ENCODE data around the gene CHL1. TPM values are rescaled to one million over a fixed set of nuclear protein-coding genes. Genes with fewer than 3 reads are reported as not detected.

CHL1 gene
- total RNA-seq, 4 donors from 2014 or later = 1.6 to 61.1 (median 5.3) TPM

DNA sequence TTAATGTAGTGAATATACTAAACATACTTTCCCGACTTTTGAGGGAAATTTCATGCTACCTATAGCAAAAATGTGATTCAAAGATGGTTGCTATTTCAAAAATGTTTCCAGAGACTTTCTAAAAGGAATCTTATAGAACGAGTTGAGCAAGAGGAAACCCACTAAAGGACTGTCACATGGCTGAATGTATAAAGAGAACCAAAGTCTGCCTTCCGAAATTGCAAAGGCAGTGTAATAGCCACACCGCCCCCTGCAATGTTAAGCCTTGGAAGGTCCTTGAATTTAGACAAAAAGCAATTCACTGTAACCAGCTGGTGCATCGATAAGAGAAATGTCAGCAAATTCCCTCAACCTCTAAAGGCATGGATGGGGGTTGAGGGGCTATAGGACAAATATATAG is 142.8 kb downstream of the CHL1 start:
- no peaks in the 10 kb centered on the region for H3K36me3 ChIP-seq
- no peak overlapping the region for H3K4me3 ChIP-seq
- no peak overlapping the region for H3K27ac ChIP-seq
- no peaks in the 10 kb centered on the region for H3K4me1 ChIP-seq
- H3K27me3 ChIP-seq = no peaks in the 10 kb centered on the region
- no peak for TF ChIP-seq POLR2A (IDR thresholded peaks at IDR 0.05)
- TF ChIP-seq, protein P1, sequence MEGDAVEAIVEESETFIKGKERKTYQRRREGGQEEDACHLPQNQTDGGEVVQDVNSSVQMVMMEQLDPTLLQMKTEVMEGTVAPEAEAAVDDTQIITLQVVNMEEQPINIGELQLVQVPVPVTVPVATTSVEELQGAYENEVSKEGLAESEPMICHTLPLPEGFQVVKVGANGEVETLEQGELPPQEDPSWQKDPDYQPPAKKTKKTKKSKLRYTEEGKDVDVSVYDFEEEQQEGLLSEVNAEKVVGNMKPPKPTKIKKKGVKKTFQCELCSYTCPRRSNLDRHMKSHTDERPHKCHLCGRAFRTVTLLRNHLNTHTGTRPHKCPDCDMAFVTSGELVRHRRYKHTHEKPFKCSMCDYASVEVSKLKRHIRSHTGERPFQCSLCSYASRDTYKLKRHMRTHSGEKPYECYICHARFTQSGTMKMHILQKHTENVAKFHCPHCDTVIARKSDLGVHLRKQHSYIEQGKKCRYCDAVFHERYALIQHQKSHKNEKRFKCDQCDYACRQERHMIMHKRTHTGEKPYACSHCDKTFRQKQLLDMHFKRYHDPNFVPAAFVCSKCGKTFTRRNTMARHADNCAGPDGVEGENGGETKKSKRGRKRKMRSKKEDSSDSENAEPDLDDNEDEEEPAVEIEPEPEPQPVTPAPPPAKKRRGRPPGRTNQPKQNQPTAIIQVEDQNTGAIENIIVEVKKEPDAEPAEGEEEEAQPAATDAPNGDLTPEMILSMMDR (IDR thresholded peaks at IDR 0.05) = no peak
- no peaks in the 10 kb centered on the region for H3K9me3 ChIP-seq
- DNase-seq = no peak

DNA sequence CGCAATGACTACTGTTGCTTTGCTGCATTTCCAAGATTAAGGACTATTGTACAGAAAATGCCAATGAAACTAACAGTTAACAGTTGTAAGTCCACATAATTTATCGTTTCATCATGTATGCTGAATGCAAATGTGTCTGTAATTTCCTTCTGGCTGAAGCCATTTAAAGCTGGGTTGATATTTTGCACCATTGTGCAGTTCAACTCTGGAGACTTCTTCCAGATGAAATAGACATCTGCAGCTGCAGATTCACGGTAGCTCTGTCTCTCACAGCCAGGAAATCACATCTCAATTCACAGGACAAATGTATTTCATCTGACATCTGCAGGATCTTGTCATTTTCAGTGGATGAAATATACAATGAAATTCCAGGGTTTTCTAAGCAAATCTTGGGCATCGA is 145.4 kb downstream of the CHL1 start:
- no peak overlapping the region for H3K4me3 ChIP-seq
- H3K4me1 ChIP-seq = no peaks in the 10 kb centered on the region
- H3K9me3 ChIP-seq = no peaks in the 10 kb centered on the region
- TF ChIP-seq, protein P1 (IDR thresholded peaks at IDR 0.05) = no peak
- TF ChIP-seq POLR2A (IDR thresholded peaks at IDR 0.05) = no peak
- DNase-seq = no peak
- no peak overlapping the region for H3K27ac ChIP-seq
- H3K36me3 ChIP-seq = no peaks in the 10 kb centered on the region
- H3K27me3 ChIP-seq = no peaks in the 10 kb centered on the region

DNA sequence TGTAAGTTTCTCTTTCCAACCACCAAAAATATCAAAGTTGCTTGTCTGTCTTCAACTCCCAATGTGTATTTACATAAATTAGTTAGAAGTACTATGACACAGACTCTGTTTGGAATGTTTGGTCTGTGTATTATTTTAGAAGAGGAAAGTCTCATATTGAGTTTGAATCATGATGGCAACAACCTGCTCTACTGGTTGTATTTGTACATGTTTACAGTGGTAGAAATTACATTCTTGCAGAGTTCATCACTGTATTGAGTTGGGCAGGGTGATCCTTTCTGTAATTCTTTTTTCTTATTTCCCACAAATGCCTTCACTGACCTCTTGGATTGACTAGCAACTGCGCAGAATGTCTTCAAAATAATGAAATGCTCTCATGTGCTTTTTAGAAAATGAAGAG is 149.6 kb downstream of the CHL1 start:
- Histone ChIP-seq H3K36me3 (no peaks in the 10 kb centered on the region), H3K9me3 (no peaks in the 10 kb centered on the region), H3K27me3 (no peaks in the 10 kb centered on the region), H3K4me1 (no peaks in the 10 kb centered on the region), H3K27ac (no peak overlapping the region), H3K4me3 (no peak overlapping the region)
- TF ChIP-seq, protein P1 (IDR thresholded peaks at IDR 0.05) = no peak
- TF ChIP-seq POLR2A (IDR thresholded peaks at IDR 0.05) = no peak
- DNase-seq = no peak

DNA sequence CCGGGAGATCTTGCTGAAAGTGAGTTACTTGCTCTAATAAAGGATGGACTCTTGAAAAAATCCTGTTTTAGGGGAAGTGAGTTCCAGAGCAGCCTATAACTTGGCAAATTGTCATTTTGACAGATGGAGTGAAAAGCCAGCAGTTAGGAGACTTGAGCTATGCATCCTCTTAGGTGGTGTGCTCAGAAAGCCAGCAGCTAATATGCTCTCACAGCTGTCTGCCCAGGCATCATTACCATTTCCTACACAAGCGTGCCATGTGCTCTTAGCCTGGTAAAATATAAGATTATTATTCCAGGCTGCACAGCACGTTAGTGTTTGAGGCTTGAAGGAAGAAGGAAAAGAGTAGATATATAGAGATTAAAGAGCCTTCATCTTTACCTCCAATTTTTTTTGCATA is 151.0 kb downstream of the CHL1 start:
- H3K27me3 ChIP-seq = no peaks in the 10 kb centered on the region
- no peak overlapping the region for H3K4me3 ChIP-seq
- H3K4me1 ChIP-seq = no peaks in the 10 kb centered on the region
- no peaks in the 10 kb centered on the region for H3K36me3 ChIP-seq
- DNase-seq = no peak
- H3K9me3 ChIP-seq = no peaks in the 10 kb centered on the region
- TF ChIP-seq, protein P1 (IDR thresholded peaks at IDR 0.05) = no peak
- TF ChIP-seq POLR2A (IDR thresholded peaks at IDR 0.05) = no peak
- H3K27ac ChIP-seq = no peak overlapping the region

DNA sequence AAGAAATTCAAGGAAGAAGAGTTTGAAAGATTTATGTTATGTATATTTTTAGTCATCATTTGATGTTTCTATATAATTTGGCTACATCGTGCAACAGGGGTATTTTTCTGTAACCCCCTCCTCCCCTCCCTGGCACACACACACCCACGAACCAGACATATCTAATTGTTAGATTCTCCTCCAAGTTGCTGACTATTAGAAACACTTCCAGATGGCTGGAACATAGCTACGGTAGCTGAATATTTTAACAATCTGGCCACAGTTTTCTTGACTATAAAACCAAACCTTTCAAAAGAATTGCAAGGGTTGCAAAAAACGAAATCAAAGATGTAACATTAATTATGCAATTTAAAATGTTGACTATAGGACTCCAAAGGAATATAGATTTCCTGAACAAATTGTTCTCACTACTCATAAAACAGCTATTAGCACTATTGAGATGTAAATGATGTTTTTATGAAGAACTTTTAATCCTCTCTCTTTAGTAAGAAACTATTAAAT is 154.4 kb downstream of the CHL1 start:
- TF ChIP-seq, protein P1 (IDR thresholded peaks at IDR 0.05) = no peak
- TF ChIP-seq POLR2A (IDR thresholded peaks at IDR 0.05) = no peak
- no peak overlapping the region for H3K27ac ChIP-seq
- DNase-seq = no peak
- no peaks in the 10 kb centered on the region for H3K9me3 ChIP-seq
- no peaks in the 10 kb centered on the region for H3K36me3 ChIP-seq
- H3K4me3 ChIP-seq = no peak overlapping the region
- no peaks in the 10 kb centered on the region for H3K4me1 ChIP-seq
- no peaks in the 10 kb centered on the region for H3K27me3 ChIP-seq

DNA sequence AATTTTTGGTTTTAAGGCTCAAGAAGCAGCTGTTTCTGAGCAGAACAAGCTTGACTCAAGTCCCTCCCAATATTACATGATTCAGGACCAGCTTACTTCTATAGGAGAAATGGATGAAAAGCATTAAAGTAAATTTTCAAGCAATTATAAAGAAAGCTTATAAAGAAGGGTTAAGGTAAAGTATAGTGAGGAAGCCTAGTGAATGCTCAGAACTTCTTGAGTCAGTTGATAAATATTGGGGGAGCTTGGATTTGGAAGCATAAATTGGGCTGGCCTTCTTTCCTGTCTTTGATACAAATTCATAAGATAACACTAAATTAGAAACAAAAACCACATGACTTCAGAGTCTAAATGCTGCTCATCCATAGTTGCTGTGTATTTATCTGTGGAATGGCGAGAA is 156.0 kb downstream of the CHL1 start:
- Histone ChIP-seq H3K27me3 (no peaks in the 10 kb centered on the region), H3K9me3 (no peaks in the 10 kb centered on the region), H3K36me3 (no peaks in the 10 kb centered on the region), H3K27ac (no peak overlapping the region), H3K4me3 (no peak overlapping the region), H3K4me1 (no peaks in the 10 kb centered on the region)
- DNase-seq = no peak
- TF ChIP-seq, protein P1 (IDR thresholded peaks at IDR 0.05) = no peak
- TF ChIP-seq POLR2A (IDR thresholded peaks at IDR 0.05) = no peak

All from Peyer's patch (tissue), 4 donors.